SK-N-SH (cell line): ENCODE measurements around the gene ANGPTL8. TPM values are rescaled to one million over a fixed set of nuclear protein-coding genes. Genes with fewer than 3 reads are reported as not detected.

ENCODE experiments used
- CTCF ChIA-PET: fragments of 300-600, 350-600 bp; formaldehyde crosslinking; extraction: SDS; loops from one replicate; lab custom pipeline; 2021; lab: Yijun Ruan, JAX
- POLR2A ChIA-PET: fragments of 350-600 bp; sonication (Branson Sonifier 250); formaldehyde crosslinking; extraction: SDS; loops from one replicate; lab custom pipeline; 2020; ENCODE audit warnings: antibody characterized with exemption, inconsistent platforms; lab: Yijun Ruan, JAX
- DNase-seq: peaks from one replicate; pipeline ENCODE4 v3.0.0; 2012
- H2AFZ ChIP-seq: fragments of 200-600 bp; sonication (generic); 2 replicates; pipeline ENCODE4 v1.8.1; 2016; ENCODE audit warnings: antibody characterized with exemption, mild to moderate bottlenecking, low read depth
- H3F3A ChIP-seq: fragments of 200-600 bp; sonication (generic); replicated peaks from 2 replicates; pipeline ENCODE3; 2016; ENCODE audit warnings: antibody characterized with exemption, mild to moderate bottlenecking; ENCODE audit not compliant: insufficient read depth
- H3K27ac ChIP-seq, 2 experiments: fragments of 200-500 bp in 1 of 2; fragments of 200-600 bp in 1 of 2; sonication (Bioruptor generic) in 1 of 2; sonication (generic), shearing (Covaris generic) in 1 of 2; 2 replicates each; pipeline versions ENCODE4 v1.5.1 to v1.6.1; 2014 to 2016; ENCODE audit warnings: low read depth in 2 of 2, inconsistent platforms in 1 of 2, low read length in 1 of 2, mild to moderate bottlenecking in 1 of 2, mixed read lengths in 1 of 2
- H3K27me3 ChIP-seq: fragments of 200-600 bp; sonication (generic), shearing (Covaris generic); 2 replicates; pipeline ENCODE4 v1.6.1; 2016; ENCODE audit warnings: mixed run types; ENCODE audit not compliant: insufficient read depth
- H3K36me3 ChIP-seq, 2 experiments: fragments of 200-500 bp in 1 of 2; fragments of 200-600 bp in 1 of 2; sonication (Bioruptor generic) in 1 of 2; sonication (generic) in 1 of 2; replicated peaks in 1 of 2; 2 replicates each; pipeline versions ENCODE3 to v1.5.1; 2014 to 2016; ENCODE audit warnings: low read length in 1 of 2, mild to moderate bottlenecking in 1 of 2; ENCODE audit not compliant: insufficient read depth in 2 of 2, control insufficient read depth in 1 of 2
- H3K4me1 ChIP-seq, 2 experiments: fragments of 200-500 bp in 1 of 2; fragments of 200-600 bp in 1 of 2; sonication (Bioruptor generic) in 1 of 2; sonication (generic), shearing (Covaris generic) in 1 of 2; 2 replicates each; pipeline versions ENCODE4 v1.5.1 to v1.6.1; 2014 to 2016; ENCODE audit warnings: low read depth in 1 of 2, low read length in 1 of 2, mixed run types in 1 of 2; ENCODE audit not compliant: insufficient read depth in 2 of 2, control insufficient read depth in 1 of 2
- H3K4me2 ChIP-seq: fragments of 200-600 bp; sonication (generic), shearing (Covaris generic); 2 replicates; pipeline ENCODE4 v1.6.1; 2017; ENCODE audit warnings: mixed run types
- H3K4me3 ChIP-seq, 2 experiments: fragments of 200-500 bp in 1 of 2; fragments of 200-600 bp in 1 of 2; sonication (Bioruptor generic) in 1 of 2; sonication (generic), shearing (Covaris generic) in 1 of 2; 2 replicates each; pipeline versions ENCODE4 v1.5.1 to v1.8.1; 2014 to 2016; ENCODE audit warnings: low read depth in 2 of 2, inconsistent platforms in 1 of 2, low read length in 1 of 2, mild to moderate bottlenecking in 1 of 2, mixed read lengths in 1 of 2, moderate library complexity in 1 of 2
- H3K79me2 ChIP-seq: fragments of 200-600 bp; sonication (generic); 2 replicates; pipeline ENCODE4 v1.8.1; 2017; ENCODE audit warnings: mild to moderate bottlenecking; ENCODE audit not compliant: insufficient read depth
- H3K9ac ChIP-seq: fragments of 200-600 bp; sonication (generic); 2 replicates; pipeline ENCODE4 v1.6.1; 2017; ENCODE audit warnings: mixed run types
- H3K9me2 ChIP-seq: fragments of 200-600 bp; sonication (generic); 2 replicates; pipeline ENCODE4 v1.6.1; 2017; ENCODE audit warnings: mixed run types
- H3K9me3 ChIP-seq: fragments of 200-600 bp; sonication (generic); 2 replicates; pipeline ENCODE4 v1.6.1; 2017; ENCODE audit warnings: mixed run types, mild to moderate bottlenecking, moderate library complexity
- H4K20me1 ChIP-seq: fragments of 200-600 bp; sonication (generic); 2 replicates; pipeline ENCODE4 v1.6.1; 2017; ENCODE audit warnings: mild to moderate bottlenecking, mixed run types; ENCODE audit not compliant: insufficient read depth
- CHD2 ChIP-seq: fragments of 150-350 bp; IDR thresholded peaks from 2 replicates; pipeline ENCODE4 v1.6.1; 2018; ENCODE audit warnings: low read length; ENCODE audit not compliant: partially characterized antibody
- CTCF ChIP-seq: fragments of 200-600 bp; sonication (generic); IDR thresholded peaks from 2 replicates; pipeline ENCODE4 v1.6.1; 2017; ENCODE audit warnings: antibody characterized with exemption, mild to moderate bottlenecking, moderate library complexity
- EP300 ChIP-seq, 2 experiments: IDR thresholded peaks; 2 replicates each; pipeline versions ENCODE4 v1.4.0 to v1.6.1; 2012; ENCODE audit warnings: borderline replicate concordance in 1 of 2, low read depth in 1 of 2, low read length in 1 of 2
- FOXJ3 ChIP-seq: sonication (generic); formaldehyde crosslinking; IDR thresholded peaks from 2 replicates; pipeline ENCODE4 v1.5.1; 2020; ENCODE audit warnings: mild to moderate bottlenecking, missing genetic modification reagents
- FOXM1 ChIP-seq: IDR thresholded peaks from 2 replicates; pipeline ENCODE4 v1.4.0; 2012; ENCODE audit warnings: low read depth, mild to moderate bottlenecking
- GATA2 ChIP-seq: sonication (generic); formaldehyde crosslinking; IDR thresholded peaks from 2 replicates; pipeline ENCODE4 v1.5.0; 2020; ENCODE audit warnings: mild to moderate bottlenecking, missing genetic modification reagents
- IRF3 ChIP-seq: fragments of 150-350 bp; IDR thresholded peaks from 2 replicates; pipeline ENCODE4 v1.6.1; 2016; ENCODE audit warnings: mild to moderate bottlenecking, low read depth, low read length
- JUND ChIP-seq: IDR thresholded peaks from 2 replicates; pipeline ENCODE4 v1.4.0; 2012
- MAX ChIP-seq: IDR thresholded peaks from 2 replicates; pipeline ENCODE4 v1.4.0; 2012; ENCODE audit warnings: low read depth
- MEF2A ChIP-seq: IDR thresholded peaks from 2 replicates; pipeline ENCODE4 v1.4.0; 2012; ENCODE audit warnings: low read depth, borderline replicate concordance
- MXI1 ChIP-seq: IDR thresholded peaks from 2 replicates; pipeline ENCODE4 v1.6.1; 2012; ENCODE audit warnings: mild to moderate bottlenecking, low read depth, low read length, improper control_type of control experiment
- NFIC ChIP-seq: IDR thresholded peaks from 2 replicates; pipeline ENCODE4 v1.4.0; 2012; ENCODE audit warnings: borderline replicate concordance
- NRF1 ChIP-seq: IDR thresholded peaks from 2 replicates; pipeline ENCODE4 v1.6.1; 2012; ENCODE audit warnings: low read depth, mild to moderate bottlenecking, low read length
- REST ChIP-seq: IDR thresholded peaks from 2 replicates; pipeline ENCODE4 v1.6.1; 2012; ENCODE audit warnings: mild to moderate bottlenecking, low read depth, low read length, moderate library complexity
- RXRA ChIP-seq: IDR thresholded peaks from 2 replicates; pipeline ENCODE4 v1.4.0; 2012; ENCODE audit warnings: low read depth, mild to moderate bottlenecking, borderline replicate concordance
- SIN3A ChIP-seq: IDR thresholded peaks from 2 replicates; pipeline ENCODE4 v1.6.1; 2012; ENCODE audit warnings: low read depth, mild to moderate bottlenecking, low read length, moderate library complexity, borderline replicate concordance
- SMC3 ChIP-seq: IDR thresholded peaks from 2 replicates; pipeline ENCODE4 v1.6.1; 2012; ENCODE audit warnings: low read depth, low read length, improper control_type of control experiment
- USF1 ChIP-seq: IDR thresholded peaks from 2 replicates; pipeline ENCODE4 v1.4.0; 2012; ENCODE audit warnings: low read depth, borderline replicate concordance
- USF2 ChIP-seq: fragments of 150-350 bp; IDR thresholded peaks from 2 replicates; pipeline ENCODE4 v1.6.1; 2017; ENCODE audit warnings: antibody characterized with exemption, low read length, low read depth, borderline replicate concordance
- WGBS: methylation state at CpG from one replicate; pipeline ENCODE4 v1.1.6; 2017; ENCODE audit warnings: low lambda C conversion rate; 5-methylcytosine and 5-hydroxymethylcytosine counted together
- polyA plus RNA-seq, 3 experiments: library from polyadenylated mRNA; depleted of rRNA; stranded (reverse); fragments of >200 nt; gene quantifications; 2 replicates each; pipeline ENCODE4 v1.2.3, GENCODE V29; 2012

The ANGPTL8 gene
- polyA plus RNA-seq, 1 of the 3 experiments (the other 2 are of a cell fraction), result 0.21 TPM

GRCh38 chr19:11225815-11226214 is 13.6 kb upstream of the ANGPTL8 start:
- Histone ChIP-seq H3K79me2 (no peaks in the 10 kb centered on the region), H3K9ac (no peak overlapping the region), H3K4me2 (no peak overlapping the region), H3K27me3 (no peaks in the 10 kb centered on the region), H3K27ac (no peak overlapping the region), H3K4me1 (no peaks in the 10 kb centered on the region), H3K4me3 (no peak overlapping the region), H2AFZ (no peak overlapping the region), H3K36me3 (peaks cover 5 to 16% of the 10 kb centered on the region in 2 experiments), H3K9me3 (no peaks in the 10 kb centered on the region), H4K20me1 (no peaks in the 10 kb centered on the region), H3K9me2 (no peaks in the 10 kb centered on the region), H3F3A (no peaks in the 10 kb centered on the region)
- TF ChIP-seq MAX (no peak), GATA2 (CRISPR knock-in tag) (no peak), CTCF (no peak), NRF1 (no peak), EP300 (IDR thresholded peaks at IDR 0.05; ENCODE audit: borderline replicate concordance in 1 of 2, low read depth in 1 of 2, low read length in 1 of 2) (no peak), CHD2 (no peak), RXRA (no peak), NFIC (no peak), JUND (no peak), REST (no peak)
- CTCF ChIA-PET, result interaction anchor here (1.2 to 2.8 kb wide), 2 partner anchors 17 to 100 kb away, joined by 3 to 12 read pairs; no protein-coding TSS in a partner anchor
- 96% methylated on average over 3 of the region's 3 CpGs for WGBS
- DNase-seq, result no peak
- POLR2A ChIA-PET, result no interaction called here

GRCh38 chr19:11226716-11227166 is 12.7 kb upstream of the ANGPTL8 start:
- no peaks in the 10 kb centered on the region for H3F3A ChIP-seq
- CTCF ChIA-PET, result interaction anchor here (0.8 to 2.8 kb wide), 2 partner anchors 23 to 101 kb away, joined by 3 to 12 read pairs; no protein-coding TSS in a partner anchor
- no peak for TF ChIP-seq USF1
- no peak for TF ChIP-seq FOXM1
- no peak for TF ChIP-seq MEF2A
- no peak for TF ChIP-seq SIN3A
- no peak for TF ChIP-seq MXI1
- no peak for TF ChIP-seq IRF3
- TF ChIP-seq USF2, result no peak
- TF ChIP-seq FOXJ3 (CRISPR knock-in tag), result no peak
- no peak for TF ChIP-seq SMC3
- no peak for TF ChIP-seq NFIC

More at GRCh38 chr19:11226716-11227166, 12.7 kb upstream of the ANGPTL8 start:
- Histone ChIP-seq H3K27ac (no peak overlapping the region), H3K4me2 (no peak overlapping the region), H3K4me1 (no peaks in the 10 kb centered on the region), H3K27me3 (no peaks in the 10 kb centered on the region), H2AFZ (no peak overlapping the region), H3K9ac (no peak overlapping the region), H3K9me3 (no peaks in the 10 kb centered on the region), H3K36me3 (peaks cover 1 to 8% of the 10 kb centered on the region in 2 experiments), H3K79me2 (no peaks in the 10 kb centered on the region), H4K20me1 (no peaks in the 10 kb centered on the region), H3K9me2 (no peaks in the 10 kb centered on the region), H3K4me3 (no peak overlapping the region)
- 91% methylated on average over 1 of the region's 1 CpG for WGBS
- DNase-seq, result no peak
- POLR2A ChIA-PET, result no interaction called here
